HG03103 (cell line): ENCODE results near the gene UPK1A.
"Not testable (repeated sequence)": the region's sequence is repeated elsewhere in the genome, so short reads cannot be mapped to it uniquely, and the experiment has no call there.

ENCODE experiments used
- ATAC-seq: cut with Tn5 transposase; IDR thresholded peaks from one replicate; pipeline ENCODE4 v1.9.1; 2021; ENCODE audit warnings: low read depth; ENCODE audit not compliant: unreplicated experiment

UPK1A gene

DNA sequence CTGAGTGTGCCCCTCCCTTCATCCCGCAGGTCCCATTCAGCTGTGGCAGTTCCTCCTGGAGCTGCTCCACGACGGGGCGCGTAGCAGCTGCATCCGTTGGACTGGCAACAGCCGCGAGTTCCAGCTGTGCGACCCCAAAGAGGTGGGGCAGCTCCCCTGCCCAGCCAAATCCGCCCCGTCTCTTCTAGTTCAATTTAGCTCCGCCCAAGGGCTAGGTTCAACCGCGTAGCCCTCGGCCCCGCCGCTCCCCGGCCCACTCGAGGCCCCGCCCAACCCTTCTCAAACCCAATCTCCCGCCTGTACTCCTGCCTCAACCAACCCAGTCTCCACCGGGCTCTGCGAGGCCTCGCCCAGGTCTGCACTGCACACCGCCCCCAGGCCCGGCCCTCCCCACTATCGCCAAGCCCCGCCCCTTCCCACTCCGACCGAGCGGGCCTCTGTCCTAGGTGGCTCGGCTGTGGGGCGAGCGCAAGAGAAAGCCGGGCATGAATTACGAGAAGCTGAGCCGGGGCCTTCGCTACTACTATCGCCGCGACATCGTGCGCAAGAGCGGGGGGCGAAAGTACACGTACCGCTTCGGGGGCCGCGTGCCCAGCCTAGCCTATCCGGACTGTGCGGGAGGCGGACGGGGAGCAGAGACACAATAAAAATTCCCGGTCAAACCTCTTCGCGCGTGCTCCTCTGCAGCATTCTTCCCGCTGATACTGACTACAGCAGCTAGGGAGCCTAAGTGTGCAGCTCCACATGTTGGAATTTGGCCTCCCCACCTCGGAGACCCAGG lies 21.9 kb upstream of the UPK1A start:
- peak; percentile 53 for ATAC-seq

DNA sequence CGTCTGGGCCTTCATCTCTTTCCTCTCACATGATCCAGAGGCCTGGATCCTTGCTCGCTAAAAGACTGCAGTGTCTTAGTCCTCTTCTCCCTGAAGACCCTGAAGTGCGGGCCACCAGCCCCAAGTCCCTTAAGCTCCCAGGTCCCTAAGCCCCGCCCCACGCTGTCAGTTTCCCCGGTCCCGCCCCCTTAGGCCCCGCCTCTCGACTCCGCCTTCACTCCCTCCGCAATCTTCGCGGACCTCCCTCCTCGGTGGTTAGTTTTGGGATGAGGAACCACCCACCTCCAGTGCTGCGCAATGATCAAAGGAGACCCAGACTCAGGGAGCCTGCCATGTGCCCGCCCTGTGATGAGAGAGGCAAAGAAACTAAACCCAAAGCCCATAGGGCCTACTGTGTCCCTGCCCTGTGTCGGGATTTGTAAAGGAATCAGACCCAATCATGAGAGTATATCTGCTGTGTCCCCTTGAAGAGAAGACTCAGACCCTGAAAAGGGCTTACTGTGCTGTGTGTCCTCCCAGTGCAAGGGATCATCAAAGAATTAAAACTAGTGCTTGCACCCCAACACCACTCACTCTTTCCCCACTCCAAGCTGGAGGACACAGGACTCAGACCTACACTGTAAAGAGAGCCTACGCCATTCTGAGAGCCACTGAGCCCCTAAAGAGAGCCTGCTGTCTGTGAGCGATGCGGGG lies 21.2 kb upstream of the UPK1A start:
- no peak for ATAC-seq

DNA sequence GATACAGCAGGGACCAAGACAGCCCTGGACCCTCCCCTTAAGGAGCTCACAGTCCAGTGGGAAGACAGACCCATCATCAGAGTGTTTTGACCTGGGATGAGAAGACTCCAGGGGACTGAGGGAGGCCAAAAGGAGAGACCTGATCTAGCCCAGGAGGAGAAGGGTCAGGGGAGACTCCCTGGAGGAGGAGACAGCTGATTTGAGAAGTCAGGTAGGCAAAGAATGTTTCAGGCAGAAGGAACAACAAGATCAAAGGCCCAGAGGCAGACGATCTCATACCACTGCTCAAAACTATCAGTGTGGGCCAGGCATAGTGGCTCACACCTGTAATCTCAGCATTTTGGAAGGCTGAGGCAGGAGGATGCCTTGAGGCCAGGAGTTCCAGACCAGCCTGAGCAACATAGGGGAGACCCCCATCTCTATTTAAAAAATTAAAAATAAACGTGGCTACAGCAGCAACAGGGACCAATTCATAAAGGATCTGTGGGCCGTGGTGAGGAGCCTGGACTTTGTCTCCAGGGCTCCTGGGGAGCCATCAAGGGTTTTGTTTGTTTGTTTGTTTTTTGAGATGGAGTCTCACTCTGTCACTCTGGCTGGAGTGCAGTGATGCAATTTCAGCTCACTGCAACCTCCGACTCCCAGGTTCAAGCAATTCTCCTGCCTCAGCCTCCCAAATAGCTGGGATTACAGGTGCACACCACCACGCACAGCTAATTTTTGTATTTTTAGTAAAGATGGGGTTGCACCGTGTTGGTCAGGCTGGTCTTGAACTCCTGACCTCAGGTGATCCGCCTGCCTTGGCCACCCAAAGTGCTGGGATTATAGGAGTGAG lies 20.4 kb upstream of the UPK1A start:
- no peak for ATAC-seq

DNA sequence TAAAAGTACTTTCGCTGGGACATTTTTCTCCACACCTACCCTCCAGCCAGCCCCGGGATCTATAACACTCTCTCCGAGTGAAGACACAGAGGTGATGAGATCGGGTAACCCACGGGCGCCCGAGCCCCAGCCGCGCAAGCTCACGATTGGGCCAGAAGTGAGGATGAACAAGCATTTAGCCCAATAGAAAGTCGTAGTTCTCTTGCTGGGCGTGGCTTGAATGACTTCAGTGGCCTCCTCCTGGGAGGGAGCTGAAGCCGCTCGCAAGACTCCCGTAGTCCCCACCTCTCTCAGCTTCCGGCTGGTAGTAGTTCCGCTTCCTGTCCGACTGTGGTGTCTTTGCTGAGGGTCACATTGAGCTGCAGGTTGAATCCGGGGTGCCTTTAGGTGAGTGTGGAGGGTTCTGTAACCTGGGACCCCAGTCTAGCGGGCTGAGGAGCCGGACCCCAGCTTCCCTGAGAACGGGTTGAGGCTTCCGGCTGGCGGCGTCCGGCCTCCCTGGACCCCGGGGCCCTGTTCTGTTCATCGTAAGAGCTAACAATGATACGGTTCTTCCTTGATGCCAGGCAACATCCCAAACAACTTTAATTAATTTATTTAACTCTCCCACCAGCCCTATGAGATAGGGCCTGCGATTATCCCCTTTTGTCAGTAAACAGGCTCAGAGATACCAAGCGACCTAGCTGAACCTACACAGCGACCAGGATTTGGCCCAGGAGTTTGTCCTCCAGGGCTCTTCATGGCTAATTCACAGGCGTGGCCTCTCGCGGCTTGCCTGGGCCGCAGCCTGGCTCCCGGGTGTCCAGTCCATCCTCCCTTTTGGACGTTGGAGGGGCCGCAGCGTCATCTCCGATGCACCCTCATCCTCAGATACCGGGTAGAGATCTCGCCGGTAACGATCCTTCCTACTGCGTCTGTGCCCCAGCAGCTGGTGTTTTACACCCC lies 18.0 kb upstream of the UPK1A start, which contains the start of gene COX6B1:
Gene COX6B1, plus strand, starts transcription at position 307 of the 945 bp plus-strand sequence. CDS start 2,921 bp downstream, outside the sequence.
- peak; percentile 42 for ATAC-seq

DNA sequence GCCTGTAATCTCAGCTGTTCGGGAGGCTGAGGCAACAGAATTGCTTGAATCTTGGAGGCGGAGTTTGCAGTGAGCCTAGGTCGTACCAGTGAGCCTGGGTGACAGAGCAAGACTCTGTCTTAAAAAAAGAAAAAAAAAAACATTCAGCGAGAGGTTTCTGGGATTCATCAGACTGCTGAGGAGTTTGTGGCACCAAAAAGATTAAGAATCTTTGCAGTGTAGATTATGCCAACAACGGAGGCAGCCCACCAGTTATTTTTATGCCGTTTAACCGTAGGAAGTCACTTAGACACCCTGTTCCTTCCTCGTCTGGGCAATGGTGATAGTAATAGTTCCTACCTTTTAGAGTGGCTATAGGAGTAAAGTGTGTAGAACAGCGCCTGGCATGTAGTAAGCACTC lies 15.7 kb upstream of the UPK1A start:
- ATAC-seq = no peak

DNA sequence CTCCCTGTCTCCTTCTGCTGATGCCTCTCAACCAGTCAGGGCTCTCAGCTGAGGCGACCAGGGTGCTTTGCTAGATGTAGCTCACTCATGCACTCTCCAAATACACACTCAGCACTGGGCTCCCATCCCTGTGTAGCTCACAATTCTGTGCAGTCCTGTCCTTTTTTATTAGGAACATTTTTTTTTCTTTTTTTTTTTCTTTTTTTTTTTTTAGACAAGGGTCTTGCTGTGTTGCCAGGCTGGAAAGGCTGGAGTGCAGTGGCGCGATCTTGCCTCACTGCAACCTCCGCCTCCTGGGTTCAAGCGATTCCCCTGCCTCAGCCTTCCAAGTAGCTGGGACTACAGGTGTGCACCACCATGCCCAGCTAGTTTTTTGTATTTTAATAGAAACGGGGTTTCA lies 11.5 kb upstream of the UPK1A start:
- ATAC-seq = not testable (repeated sequence)

DNA sequence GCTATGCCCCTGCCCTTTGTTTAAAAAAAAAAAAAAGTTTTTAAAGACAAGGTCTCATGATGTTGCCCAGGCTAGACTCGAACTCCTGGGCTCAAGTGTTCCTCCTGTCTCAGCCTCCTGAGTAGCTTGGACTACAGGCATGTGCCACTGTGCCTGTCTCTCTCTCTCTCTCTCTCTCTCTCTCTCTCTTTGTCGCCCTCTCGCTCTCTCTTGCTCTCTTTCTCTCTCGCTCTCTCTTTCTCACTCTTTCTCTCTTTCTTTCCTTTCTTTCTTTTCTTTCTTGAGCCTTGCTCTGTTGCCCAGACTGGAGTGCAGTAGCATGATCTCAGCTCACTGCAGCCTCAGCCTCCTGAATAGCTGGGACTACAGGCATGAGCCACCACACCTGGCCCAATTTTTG lies 10.7 kb upstream of the UPK1A start:
- ATAC-seq = no peak

DNA sequence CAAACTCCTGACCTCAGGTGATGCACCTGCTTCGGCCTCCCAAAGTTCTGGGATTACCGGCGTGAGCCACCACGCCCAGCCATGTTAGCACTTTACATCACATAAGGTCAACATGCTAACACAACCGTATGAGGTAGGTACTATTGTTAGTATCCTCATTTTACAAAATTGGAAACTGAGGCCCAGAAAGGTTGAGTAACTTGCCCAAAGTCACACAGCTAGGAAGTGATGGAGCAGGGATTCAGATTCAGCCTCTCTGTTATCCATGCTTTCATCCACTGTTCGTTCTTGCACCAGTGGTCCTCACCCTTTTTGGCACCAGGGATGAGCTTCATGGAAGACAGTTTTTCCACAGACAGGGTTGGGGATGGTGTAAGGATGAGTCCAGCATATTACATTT lies 9.6 kb upstream of the UPK1A start:
- no peak for ATAC-seq

DNA sequence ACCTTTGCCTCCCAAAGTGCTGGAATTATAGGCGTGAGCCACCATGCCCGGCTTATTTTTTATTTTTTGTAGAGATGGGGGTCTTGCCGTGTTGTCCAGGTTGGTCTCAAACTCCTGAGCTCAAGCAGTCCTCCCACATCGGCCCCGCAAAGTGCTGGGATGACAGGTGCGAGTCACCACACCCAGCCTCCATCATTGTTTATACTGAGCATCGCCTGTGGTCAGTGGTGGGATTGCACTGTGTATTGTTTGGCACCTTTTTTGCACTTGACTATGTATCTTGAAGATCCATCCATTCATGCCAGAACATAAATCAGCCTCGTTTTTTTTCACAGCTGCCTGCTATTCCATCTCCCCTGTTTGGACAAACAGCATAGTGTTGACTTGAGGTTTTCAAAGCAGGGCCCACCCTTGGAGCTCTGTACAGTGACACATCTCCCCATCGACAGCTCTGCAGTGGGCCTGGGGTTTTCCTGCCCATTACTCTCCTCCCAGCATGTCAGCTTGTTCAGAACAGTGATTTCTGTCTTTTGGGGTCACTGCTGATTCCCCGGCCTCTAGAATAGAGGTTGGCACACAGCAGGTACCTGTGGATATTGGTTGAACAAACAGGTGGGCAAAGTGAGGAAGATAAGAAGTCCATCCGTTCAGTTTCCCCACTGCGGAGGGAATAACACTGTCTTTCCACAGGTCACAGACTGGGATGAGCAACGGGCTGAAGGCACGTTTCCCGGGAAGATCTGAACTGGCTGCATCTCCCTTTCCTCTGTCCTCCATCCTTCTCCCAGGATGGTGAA lies 8.2 kb upstream of the UPK1A start:
- no peak for ATAC-seq

DNA sequence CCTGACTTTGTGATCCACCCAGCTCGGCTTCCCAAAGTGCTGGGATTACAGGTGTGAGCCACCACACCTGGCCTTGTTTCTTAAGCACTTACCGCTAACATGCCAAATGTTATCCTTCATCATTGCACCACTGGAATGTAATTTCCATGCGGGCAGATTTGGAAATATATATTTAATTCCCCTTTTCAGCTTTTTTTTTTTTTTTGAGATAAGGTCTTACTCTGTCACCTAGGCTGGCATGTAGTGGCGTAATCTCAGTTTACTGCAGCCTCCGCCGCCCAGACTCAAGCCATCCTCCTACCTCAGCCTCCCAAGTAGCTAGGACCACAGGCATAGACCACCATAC lies 4.3 kb upstream of the UPK1A start:
- ATAC-seq = no peak

DNA sequence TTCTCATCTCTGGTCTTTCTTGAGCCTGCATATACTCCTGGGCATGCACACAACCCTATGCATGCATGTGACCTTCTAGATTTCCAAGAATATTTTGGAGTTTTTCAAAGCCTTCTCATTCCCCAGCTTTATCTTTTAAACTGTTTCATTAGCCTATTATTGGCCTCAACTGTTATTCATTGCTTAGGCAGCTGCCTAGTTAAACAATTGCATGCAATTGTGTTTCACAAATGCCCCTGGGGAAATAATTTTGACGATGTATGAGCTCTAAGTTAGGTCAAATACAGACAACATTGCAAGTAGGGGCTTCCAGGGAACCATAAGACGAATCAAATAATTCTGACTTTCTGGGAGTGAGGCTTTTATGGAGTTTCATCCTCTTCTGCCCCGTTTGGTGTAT lies 2.3 kb upstream of the UPK1A start:
- no peak for ATAC-seq

DNA sequence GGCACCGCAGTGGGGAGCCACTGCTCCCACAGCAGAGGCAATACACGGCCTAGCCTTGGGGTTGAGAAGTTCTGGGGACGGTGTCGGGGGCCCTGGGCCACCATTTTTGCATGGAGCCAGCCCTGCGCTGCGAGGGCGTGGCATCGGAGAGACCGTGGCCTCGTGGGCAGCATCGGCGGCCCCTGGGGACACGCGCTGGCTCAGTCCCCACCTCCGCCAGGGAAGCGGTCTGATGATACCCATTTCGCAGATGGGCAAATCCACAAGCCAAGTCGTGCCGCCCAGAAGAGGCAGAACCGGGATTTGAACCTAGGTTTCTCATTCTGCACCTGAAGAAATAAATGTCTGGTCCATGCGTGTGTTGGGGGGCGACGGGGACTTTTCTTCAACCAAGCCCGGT lies 1.2 kb upstream of the UPK1A start:
- ATAC-seq = no peak

DNA sequence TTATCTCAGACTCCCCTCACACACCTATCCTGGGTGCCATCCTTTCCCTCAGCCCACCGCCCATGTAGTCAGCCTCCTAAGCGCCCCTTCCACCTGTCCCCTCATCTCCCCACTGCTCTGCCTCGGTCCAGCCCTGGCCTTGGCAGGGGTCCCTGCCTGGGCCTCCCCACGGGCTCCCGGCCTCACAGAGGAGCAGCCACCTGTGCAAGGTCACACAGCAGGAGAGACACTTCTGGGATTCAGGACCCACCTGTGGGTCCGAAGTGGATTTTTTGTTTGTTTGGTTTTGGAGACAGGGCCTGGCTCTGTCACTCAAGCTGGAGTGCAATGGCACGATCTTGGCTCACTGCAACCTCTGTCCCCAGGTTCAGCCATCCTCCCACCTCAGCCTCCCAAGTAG lies 713 bp upstream of the UPK1A start:
- no peak for ATAC-seq

DNA sequence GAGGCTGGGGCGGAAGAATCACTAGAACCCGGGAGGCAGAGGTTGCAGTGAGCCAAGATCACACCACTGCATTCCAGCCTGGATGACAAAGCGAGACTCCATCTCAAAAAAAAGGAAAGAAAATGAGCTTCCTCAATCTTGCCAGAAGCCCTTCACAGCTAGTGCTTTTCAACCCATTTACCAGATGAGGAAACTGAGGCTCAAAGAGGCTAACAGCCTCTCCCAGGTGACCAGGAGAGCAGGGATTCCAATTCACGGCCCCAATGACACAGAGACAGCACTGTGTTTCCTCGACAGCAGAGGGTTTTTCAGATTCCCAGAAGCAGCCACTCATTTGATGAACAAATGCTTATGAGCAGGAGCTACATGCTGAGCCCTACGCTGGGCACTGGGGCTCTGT lies 3.2 kb downstream of the UPK1A start:
- ATAC-seq = no peak

DNA sequence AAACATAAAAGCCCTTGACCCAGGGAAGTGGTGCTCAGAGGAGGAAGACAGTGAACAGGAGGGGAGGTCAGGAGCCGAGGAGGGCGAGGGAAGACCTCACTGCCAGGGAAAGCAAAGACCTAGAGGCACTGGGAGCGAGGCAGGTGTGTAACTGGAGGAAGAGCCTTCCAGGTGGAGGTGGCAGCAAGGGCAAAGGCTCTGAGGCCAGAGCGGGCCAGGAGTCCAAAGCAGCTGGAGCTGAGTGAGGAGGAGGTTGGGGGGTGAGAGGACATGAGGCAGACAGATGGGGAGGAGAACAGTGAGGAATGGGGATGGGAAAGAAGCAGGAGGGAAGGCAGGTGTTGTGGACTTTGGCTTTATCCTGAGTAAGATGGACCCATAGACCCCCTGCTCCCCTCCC lies 3.7 kb downstream of the UPK1A start:
- no peak for ATAC-seq

DNA sequence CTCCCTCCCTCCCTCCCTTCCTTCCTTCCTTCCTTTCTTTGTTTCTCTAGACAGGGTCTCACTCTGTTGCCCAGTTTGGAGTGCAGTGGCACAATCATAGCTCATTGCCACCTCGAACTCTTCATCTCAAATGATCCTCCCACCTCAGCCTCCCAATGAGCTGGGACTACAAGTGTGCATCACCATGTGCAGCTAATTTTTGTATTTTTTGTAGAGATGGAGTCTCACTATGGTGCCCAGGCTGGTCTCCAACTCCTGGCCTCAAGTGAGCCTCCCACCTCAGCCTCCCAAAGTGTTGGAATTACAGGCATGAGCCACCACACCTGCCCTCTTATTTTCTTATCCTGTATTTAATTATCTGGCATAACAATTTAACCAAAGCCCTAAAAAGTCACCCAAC lies 4.4 kb downstream of the UPK1A start:
- no peak for ATAC-seq

DNA sequence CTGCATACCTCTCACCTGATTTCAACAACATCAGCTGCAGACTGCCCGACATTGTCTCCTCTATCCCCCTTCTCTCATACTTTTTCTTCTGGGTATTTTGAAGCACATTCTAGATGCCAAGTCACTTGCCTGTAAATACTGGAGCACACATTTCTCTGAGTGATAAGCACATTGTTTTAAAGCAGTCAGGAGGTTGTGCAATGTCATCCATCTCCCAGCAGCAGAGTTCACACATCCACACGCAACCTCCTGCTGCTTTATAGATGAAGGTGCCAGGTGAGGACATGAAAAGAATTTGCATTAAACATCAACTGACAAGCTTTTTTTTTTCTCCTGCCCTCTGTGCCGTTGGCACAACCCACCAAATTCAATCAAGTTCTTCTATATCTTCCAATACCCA lies 5.5 kb downstream of the UPK1A start:
- ATAC-seq = no peak

DNA sequence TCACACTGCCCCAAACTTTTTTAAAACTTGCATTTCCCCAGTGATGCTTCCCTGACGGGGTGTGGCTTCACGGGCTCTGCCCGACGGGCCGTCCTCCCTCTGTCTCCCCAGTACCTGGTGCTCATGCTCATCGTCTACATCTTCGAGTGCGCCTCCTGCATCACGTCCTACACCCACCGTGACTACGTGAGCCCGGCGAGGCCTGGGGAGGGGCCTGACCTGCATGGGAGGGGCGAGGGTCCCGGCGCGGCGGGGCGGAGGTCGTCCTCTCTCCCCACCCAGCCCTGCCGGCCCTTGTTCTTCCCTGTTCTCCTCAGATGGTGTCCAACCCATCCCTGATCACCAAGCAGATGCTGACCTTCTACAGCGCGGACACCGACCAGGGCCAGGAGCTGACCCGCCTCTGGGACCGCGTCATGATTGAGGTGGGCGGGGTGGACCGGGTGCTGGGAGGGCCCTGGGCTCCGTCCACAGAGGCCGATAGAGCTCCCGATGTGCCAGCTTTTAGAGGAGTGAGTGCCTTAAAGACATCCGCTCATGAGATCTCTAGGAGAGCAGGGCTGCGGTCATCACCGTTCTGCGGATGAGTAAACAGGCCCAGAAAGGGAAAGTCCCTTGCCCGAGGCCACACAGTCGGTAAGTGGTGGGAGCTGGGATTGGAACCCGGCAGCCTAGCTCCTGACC lies 6.9 kb downstream of the UPK1A start:
- ATAC-seq = no peak

DNA sequence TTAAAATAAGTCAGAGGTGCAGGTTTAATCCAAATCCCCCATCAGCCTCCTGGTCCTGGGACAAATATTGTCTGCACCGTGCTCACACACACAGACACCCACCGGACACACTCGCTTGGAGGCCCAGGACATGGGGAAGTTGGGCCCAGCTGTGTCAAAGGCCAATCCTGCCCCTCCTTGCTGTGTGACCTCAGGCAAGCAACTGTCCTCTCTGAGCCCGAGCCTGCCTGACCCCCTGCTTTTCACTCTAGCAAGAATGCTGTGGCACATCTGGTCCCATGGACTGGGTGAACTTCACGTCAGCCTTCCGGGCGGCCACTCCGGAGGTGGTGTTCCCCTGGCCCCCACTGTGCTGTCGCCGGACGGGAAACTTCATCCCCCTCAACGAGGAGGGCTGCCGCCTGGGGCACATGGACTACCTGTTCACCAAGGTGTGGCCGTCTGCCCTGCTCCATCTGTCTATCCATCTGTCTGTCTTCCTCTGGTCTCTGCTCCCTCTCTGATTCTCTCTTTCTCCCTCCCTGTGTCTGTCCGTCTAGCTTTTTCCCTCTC lies 9.3 kb downstream of the UPK1A start:
- ATAC-seq = no peak
